KMS-11 (cell line): ENCODE data around the gene DNAJC1.

Experiments
- H2AFZ ChIP-seq: fragments of 200-600 bp; sonication (generic); 2 replicates; pipeline ENCODE4 v1.6.1; 2016; ENCODE audit warnings: antibody characterized with exemption, mixed run types, low read depth
- H3K27ac ChIP-seq: fragments of 200-600 bp; sonication (generic); 2 replicates; pipeline ENCODE4 v1.6.1; 2016; ENCODE audit warnings: mild to moderate bottlenecking, mixed run types
- H3K27me3 ChIP-seq: fragments of 200-600 bp; sonication (generic); 2 replicates; pipeline ENCODE4 v1.6.1; 2017; ENCODE audit warnings: mild to moderate bottlenecking, low read depth, mixed run types, moderate library complexity; ENCODE audit not compliant: insufficient read depth
- H3K36me3 ChIP-seq: fragments of 200-600 bp; sonication (generic); 2 replicates; pipeline ENCODE4 v1.6.1; 2017; ENCODE audit warnings: mild to moderate bottlenecking, mixed run types; ENCODE audit not compliant: insufficient read depth
- H3K4me1 ChIP-seq: fragments of 200-600 bp; sonication (generic); 2 replicates; pipeline ENCODE4 v1.6.1; 2016; ENCODE audit warnings: mild to moderate bottlenecking, low read depth, mixed run types; ENCODE audit not compliant: poor library complexity, severe bottlenecking
- H3K4me2 ChIP-seq: fragments of 200-600 bp; sonication (generic); 2 replicates; pipeline ENCODE4 v1.7.0; 2016; ENCODE audit warnings: mild to moderate bottlenecking, mixed run types
- H3K4me3 ChIP-seq: fragments of 200-600 bp; sonication (generic); IDR thresholded peaks from 2 replicates; pipeline ENCODE4 v1.6.1; 2017; ENCODE audit warnings: low read depth, low read length, mixed read lengths; ENCODE audit not compliant: insufficient read depth
- H3K79me2 ChIP-seq: fragments of 200-600 bp; sonication (generic); 2 replicates; pipeline ENCODE4 v1.6.1; 2016; ENCODE audit warnings: low read depth, mixed run types; ENCODE audit not compliant: insufficient read depth
- H3K9ac ChIP-seq: fragments of 200-600 bp; sonication (generic); 2 replicates; pipeline ENCODE4 v1.6.1; 2016; ENCODE audit warnings: mild to moderate bottlenecking, mixed run types
- H4K20me1 ChIP-seq: fragments of 200-600 bp; sonication (generic); 2 replicates; pipeline ENCODE4 v1.6.1; 2016; ENCODE audit warnings: mild to moderate bottlenecking, mixed run types; ENCODE audit not compliant: insufficient read depth
- CTCF ChIP-seq: fragments of 200-600 bp; sonication (generic); conservative IDR thresholded peaks from 2 replicates; pipeline ENCODE4 v1.6.1; 2017; ENCODE audit warnings: low read depth, mild to moderate bottlenecking, antibody characterized with exemption, low read length, moderate library complexity, mixed read lengths

The DNAJC1 gene

GRCh38 chr10:21954690-21955089 is 48.8 kb downstream of the DNAJC1 start:
- H3K27ac ChIP-seq, result no peak overlapping the region
- H2AFZ ChIP-seq, result no peak overlapping the region
- H3K27me3 ChIP-seq, result no peaks in the 10 kb centered on the region
- TF ChIP-seq CTCF, result no peak
- H3K4me2 ChIP-seq, result peak overlapping the region; percentile 17; the same call in 1 of the 2 replicates
- H4K20me1 ChIP-seq, result peaks cover 10% of the 10 kb centered on the region; the same call in 1 of the 2 replicates
- peaks cover 50% of the 10 kb centered on the region for H3K4me1 ChIP-seq
- no peaks in the 10 kb centered on the region for H3K36me3 ChIP-seq
- no peak overlapping the region for H3K9ac ChIP-seq
- no peak overlapping the region for H3K4me3 ChIP-seq
- peaks cover 88% of the 10 kb centered on the region for H3K79me2 ChIP-seq

- no peak overlapping the region for H2AFZ ChIP-seq
- H3K27me3 ChIP-seq, result no peaks in the 10 kb centered on the region
- H3K4me3 ChIP-seq, result no peak overlapping the region
- no peaks in the 10 kb centered on the region for H3K36me3 ChIP-seq
- peaks cover 9% of the 10 kb centered on the region; the same call in 1 of the 2 replicates for H4K20me1 ChIP-seq
- peak overlapping the region; percentile 17; the same call in 1 of the 2 replicates for H3K4me2 ChIP-seq
- no peak overlapping the region; the same call in 1 of the 2 replicates for H3K27ac ChIP-seq
- no peak for TF ChIP-seq CTCF
- peaks cover 49% of the 10 kb centered on the region for H3K4me1 ChIP-seq
- H3K9ac ChIP-seq, result no peak overlapping the region
- peaks cover 83% of the 10 kb centered on the region for H3K79me2 ChIP-seq
Measured at GRCh38 chr10:21954132-21954531, 49.4 kb downstream of the DNAJC1 start.

- peaks cover 49% of the 10 kb centered on the region for H3K4me1 ChIP-seq
- no peaks in the 10 kb centered on the region for H3K27me3 ChIP-seq
- no peak overlapping the region for H2AFZ ChIP-seq
- peak; percentile 49; the same call in 1 of the 2 replicates for TF ChIP-seq CTCF
- peaks cover 83% of the 10 kb centered on the region for H3K79me2 ChIP-seq
- H3K4me3 ChIP-seq, result no peak overlapping the region
- no peak overlapping the region; the same call in 1 of the 2 replicates for H3K27ac ChIP-seq
- no peaks in the 10 kb centered on the region for H3K36me3 ChIP-seq
- H4K20me1 ChIP-seq, result peaks cover 11% of the 10 kb centered on the region; the same call in 1 of the 2 replicates
- H3K4me2 ChIP-seq, result peak overlapping the region; percentile 17; the same call in 1 of the 2 replicates
- H3K9ac ChIP-seq, result no peak overlapping the region
Measured at GRCh38 chr10:21953585-21954057, 49.9 kb downstream of the DNAJC1 start.

GRCh38 chr10:21950566-21950965 is 53.0 kb downstream of the DNAJC1 start:
- Histone ChIP-seq H3K27ac (no peak overlapping the region), H3K9ac (no peak overlapping the region), H4K20me1 (peaks cover 17% of the 10 kb centered on the region; the same call in 1 of the 2 replicates), H3K36me3 (no peaks in the 10 kb centered on the region), H3K27me3 (no peaks in the 10 kb centered on the region), H3K79me2 (peaks cover 68% of the 10 kb centered on the region; the same call in 1 of the 2 replicates), H3K4me3 (no peak overlapping the region), H2AFZ (no peak overlapping the region), H3K4me2 (no peak overlapping the region), H3K4me1 (peaks cover 43% of the 10 kb centered on the region)
- TF ChIP-seq CTCF, result no peak
